NB4 (cell line): ENCODE measurements around the gene HCK.

Experiments used
- MYC ChIP-seq: IDR thresholded peaks from 2 replicates; pipeline ENCODE4 v1.6.1; 2011; ENCODE audit warnings: low read depth, low read length
- TF ChIP-seq, protein P1 (sequence below): IDR thresholded peaks from one replicate; pipeline ENCODE4 v1.5.1; 2012; ENCODE audit warnings: low read depth, low read length
- TF ChIP-seq, protein P2 (sequence below): IDR thresholded peaks from 2 replicates; pipeline ENCODE4 v1.6.1; 2011; ENCODE audit warnings: low read depth, low read length

DNA sequence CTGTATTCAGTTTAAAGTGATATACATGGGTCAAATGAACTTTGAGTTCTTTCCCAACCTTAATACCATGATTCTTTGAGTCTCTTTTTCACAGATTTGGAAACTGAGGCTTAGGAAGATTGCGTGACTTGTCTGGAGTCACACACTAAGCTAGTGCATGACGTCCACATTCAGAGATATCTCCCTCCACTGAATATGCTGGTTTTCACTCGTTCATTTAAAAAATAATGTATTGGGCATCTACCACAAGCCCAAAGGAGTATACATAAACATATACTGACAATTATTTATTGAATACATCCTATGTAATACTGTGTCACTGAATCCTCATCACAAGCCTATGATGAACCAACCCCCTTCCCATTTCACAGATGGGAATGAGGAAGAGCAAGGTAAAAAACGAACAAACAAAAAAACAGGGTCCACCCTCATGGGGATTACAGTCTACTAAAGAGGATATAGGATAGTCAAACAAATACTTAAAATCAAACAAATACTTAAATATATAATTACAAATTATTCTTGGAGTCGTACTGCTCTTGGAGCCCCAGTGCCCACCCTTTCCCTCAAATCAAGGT, 56.9 kb downstream of the HCK start:
- TF ChIP-seq, protein P1, sequence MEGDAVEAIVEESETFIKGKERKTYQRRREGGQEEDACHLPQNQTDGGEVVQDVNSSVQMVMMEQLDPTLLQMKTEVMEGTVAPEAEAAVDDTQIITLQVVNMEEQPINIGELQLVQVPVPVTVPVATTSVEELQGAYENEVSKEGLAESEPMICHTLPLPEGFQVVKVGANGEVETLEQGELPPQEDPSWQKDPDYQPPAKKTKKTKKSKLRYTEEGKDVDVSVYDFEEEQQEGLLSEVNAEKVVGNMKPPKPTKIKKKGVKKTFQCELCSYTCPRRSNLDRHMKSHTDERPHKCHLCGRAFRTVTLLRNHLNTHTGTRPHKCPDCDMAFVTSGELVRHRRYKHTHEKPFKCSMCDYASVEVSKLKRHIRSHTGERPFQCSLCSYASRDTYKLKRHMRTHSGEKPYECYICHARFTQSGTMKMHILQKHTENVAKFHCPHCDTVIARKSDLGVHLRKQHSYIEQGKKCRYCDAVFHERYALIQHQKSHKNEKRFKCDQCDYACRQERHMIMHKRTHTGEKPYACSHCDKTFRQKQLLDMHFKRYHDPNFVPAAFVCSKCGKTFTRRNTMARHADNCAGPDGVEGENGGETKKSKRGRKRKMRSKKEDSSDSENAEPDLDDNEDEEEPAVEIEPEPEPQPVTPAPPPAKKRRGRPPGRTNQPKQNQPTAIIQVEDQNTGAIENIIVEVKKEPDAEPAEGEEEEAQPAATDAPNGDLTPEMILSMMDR, result no peak
- TF ChIP-seq MYC, result no peak
- TF ChIP-seq, protein P2, sequence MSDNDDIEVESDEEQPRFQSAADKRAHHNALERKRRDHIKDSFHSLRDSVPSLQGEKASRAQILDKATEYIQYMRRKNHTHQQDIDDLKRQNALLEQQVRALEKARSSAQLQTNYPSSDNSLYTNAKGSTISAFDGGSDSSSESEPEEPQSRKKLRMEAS, result no peak
